OCI-LY7 (cell line): ENCODE data around the gene ADGRD2.

Source experiments
- EZH2phosphoT487 ChIP-seq: fragments of 200-600 bp; sonication (generic); IDR thresholded peaks from 2 replicates; pipeline ENCODE4 v1.6.1; 2018; ENCODE audit warnings: low read depth, borderline replicate concordance, mild to moderate bottlenecking, mixed run types, antibody characterized with exemption, low read length, moderate library complexity, mixed read lengths
- TF ChIP-seq, protein P1 (sequence below): fragments of 200-600 bp; sonication (generic); conservative IDR thresholded peaks from 2 replicates; pipeline ENCODE4 v1.5.1; 2014; ENCODE audit warnings: mild to moderate bottlenecking, antibody characterized with exemption, low read length, moderate library complexity, mixed read lengths

DNA sequence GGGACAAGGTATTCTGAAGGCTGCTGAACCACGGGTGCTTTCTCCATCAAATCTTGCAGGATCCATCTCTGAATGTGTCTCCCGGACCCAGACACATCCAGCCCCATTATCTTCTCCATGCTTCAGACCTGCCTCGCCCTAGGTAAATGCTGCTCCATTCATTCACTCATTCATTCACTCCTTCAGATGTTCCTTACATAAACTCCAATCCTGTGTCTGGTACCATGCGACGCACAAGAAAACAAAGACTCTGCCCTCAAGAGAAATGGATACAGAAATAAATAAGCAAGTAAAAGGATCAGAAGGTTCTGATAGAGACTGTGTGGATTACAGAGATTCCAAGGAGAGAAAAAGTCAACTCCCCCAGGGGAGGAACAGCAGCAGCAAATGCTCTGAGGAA, 27.1 kb upstream of the ADGRD2 start:
- TF ChIP-seq, protein P1, sequence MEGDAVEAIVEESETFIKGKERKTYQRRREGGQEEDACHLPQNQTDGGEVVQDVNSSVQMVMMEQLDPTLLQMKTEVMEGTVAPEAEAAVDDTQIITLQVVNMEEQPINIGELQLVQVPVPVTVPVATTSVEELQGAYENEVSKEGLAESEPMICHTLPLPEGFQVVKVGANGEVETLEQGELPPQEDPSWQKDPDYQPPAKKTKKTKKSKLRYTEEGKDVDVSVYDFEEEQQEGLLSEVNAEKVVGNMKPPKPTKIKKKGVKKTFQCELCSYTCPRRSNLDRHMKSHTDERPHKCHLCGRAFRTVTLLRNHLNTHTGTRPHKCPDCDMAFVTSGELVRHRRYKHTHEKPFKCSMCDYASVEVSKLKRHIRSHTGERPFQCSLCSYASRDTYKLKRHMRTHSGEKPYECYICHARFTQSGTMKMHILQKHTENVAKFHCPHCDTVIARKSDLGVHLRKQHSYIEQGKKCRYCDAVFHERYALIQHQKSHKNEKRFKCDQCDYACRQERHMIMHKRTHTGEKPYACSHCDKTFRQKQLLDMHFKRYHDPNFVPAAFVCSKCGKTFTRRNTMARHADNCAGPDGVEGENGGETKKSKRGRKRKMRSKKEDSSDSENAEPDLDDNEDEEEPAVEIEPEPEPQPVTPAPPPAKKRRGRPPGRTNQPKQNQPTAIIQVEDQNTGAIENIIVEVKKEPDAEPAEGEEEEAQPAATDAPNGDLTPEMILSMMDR, result no peak
- TF ChIP-seq EZH2phosphoT487, result no peak
